Measurements from ENCODE around the gene CTDP1.

Gene CTDP1

GRCh38 chr18:79643054-79643984 is 36.3 kb upstream of the CTDP1 start:
- DNase-seq (ENCODE audit: low spot score), result no peak

- DNase-seq (ENCODE audit: low spot score), result peak; percentile 28
These were observed 35.5 kb upstream of the CTDP1 start for GRCh38 chr18:79644006-79644665.

- no peak for DNase-seq (ENCODE audit: low spot score)
These were observed 34.9 kb upstream of the CTDP1 start for GRCh38 chr18:79644666-79645057.

- DNase-seq (ENCODE audit: low spot score), result no peak
These were observed 34.2 kb upstream of the CTDP1 start for GRCh38 chr18:79645291-79645983.

- no peak for DNase-seq (ENCODE audit: low spot score)
These were observed 32.3 kb upstream of the CTDP1 start for GRCh38 chr18:79647307-79647706.

- no peak for DNase-seq (ENCODE audit: low spot score)
These were observed 28.6 kb upstream of the CTDP1 start for GRCh38 chr18:79650959-79651358.

GRCh38 chr18:79657342-79657996 is 22.1 kb upstream of the CTDP1 start:
- DNase-seq (ENCODE audit: low spot score), result no peak

- no peak for DNase-seq (ENCODE audit: low spot score)
These were observed 21.2 kb upstream of the CTDP1 start for GRCh38 chr18:79658366-79658765.

GRCh38 chr18:79659733-79660132 is 19.9 kb upstream of the CTDP1 start:
- DNase-seq (ENCODE audit: low spot score), result no peak

- no peak for DNase-seq (ENCODE audit: low spot score)
These were observed 17.6 kb upstream of the CTDP1 start for GRCh38 chr18:79662034-79662433.

GRCh38 chr18:79662439-79662838 is 17.2 kb upstream of the CTDP1 start:
- DNase-seq (ENCODE audit: low spot score), result no peak

- DNase-seq (ENCODE audit: low spot score), result no peak
These were observed 15.0 kb upstream of the CTDP1 start for GRCh38 chr18:79664525-79665125.

GRCh38 chr18:79668203-79668602 is 11.4 kb upstream of the CTDP1 start:
- DNase-seq (ENCODE audit: low spot score), result no peak

GRCh38 chr18:79672490-79673276 is 6.9 kb upstream of the CTDP1 start:
- no peak for DNase-seq (ENCODE audit: low spot score)

- no peak for DNase-seq (ENCODE audit: low spot score)
These were observed 2.4 kb upstream of the CTDP1 start for GRCh38 chr18:79677221-79677620.

GRCh38 chr18:79677840-79678239 is 1.8 kb upstream of the CTDP1 start:
- no peak for DNase-seq (ENCODE audit: low spot score)

GRCh38 chr18:79678665-79679551 is 695 bp upstream of the CTDP1 start:
- DNase-seq (ENCODE audit: low spot score), result peak; percentile 98

- peak; percentile 36 for DNase-seq (ENCODE audit: low spot score)
These were observed 687 bp downstream of the CTDP1 start for GRCh38 chr18:79680100-79680879.

- DNase-seq (ENCODE audit: low spot score), result no peak
These were observed 1.3 kb downstream of the CTDP1 start for GRCh38 chr18:79680891-79681339.

Data from kidney capillary endothelial cell (primary cell).